NCI-H510A (cell line): ENCODE results near the gene EIF1AY.
"Not testable (repeated sequence)": the region's sequence is repeated elsewhere in the genome, so short reads cannot be mapped to it uniquely, and the experiment has no call there.

ENCODE experiments used
- DNase-seq: peaks from one replicate; lab custom pipeline; 2025; lab: John Stamatoyannopoulos, UW

Gene EIF1AY

GRCh38 chrY:20575531-20576121, at the start of gene EIF1AY:
Gene EIF1AY (plus strand): TSS chrY:20575776. CDS start chrY:20575872, 96 bp downstream.
- DNase-seq = no peak

- DNase-seq = no peak
Observed at GRCh38 chrY:20528435-20528834, 47.1 kb upstream of the EIF1AY start.

- no peak for DNase-seq
Observed at GRCh38 chrY:20538186-20538585, 37.4 kb upstream of the EIF1AY start.

- DNase-seq = no peak
Observed at GRCh38 chrY:20538933-20539332, 36.6 kb upstream of the EIF1AY start.

GRCh38 chrY:20544451-20544960, 31.1 kb upstream of the EIF1AY start:
- no peak for DNase-seq

GRCh38 chrY:20546071-20546470, 29.5 kb upstream of the EIF1AY start:
- no peak for DNase-seq

- no peak for DNase-seq
Observed at GRCh38 chrY:20549289-20549688, 26.3 kb upstream of the EIF1AY start.

- no peak for DNase-seq
Observed at GRCh38 chrY:20551840-20552239, 23.7 kb upstream of the EIF1AY start.

GRCh38 chrY:20552764-20553323, 22.7 kb upstream of the EIF1AY start:
- not testable (repeated sequence) for DNase-seq

GRCh38 chrY:20555820-20556219, 19.8 kb upstream of the EIF1AY start:
- no peak for DNase-seq

GRCh38 chrY:20558677-20559076, 16.9 kb upstream of the EIF1AY start:
- DNase-seq = no peak

- DNase-seq = no peak
Observed at GRCh38 chrY:20559873-20560512, 15.6 kb upstream of the EIF1AY start.

GRCh38 chrY:20571306-20571705, 4.3 kb upstream of the EIF1AY start:
- no peak for DNase-seq

- no peak for DNase-seq
Observed at GRCh38 chrY:20576506-20576905, 930 bp downstream of the EIF1AY start.

GRCh38 chrY:20578206-20578605, 2.6 kb downstream of the EIF1AY start:
- no peak for DNase-seq

- no peak for DNase-seq
Observed at GRCh38 chrY:20581687-20582086, 6.1 kb downstream of the EIF1AY start.

- no peak for DNase-seq
Observed at GRCh38 chrY:20586161-20586560, 10.6 kb downstream of the EIF1AY start.
